BE2C (cell line): ENCODE results near the gene TNFSF13B.

Experiments used
- DNase-seq: peaks from one replicate; pipeline ENCODE4 v3.0.0-alpha.2; 2020
- H3K27me3 ChIP-seq: fragments of 250-450 bp; sonication (Bioruptor Pico); 2 replicates; pipeline ENCODE4 v1.5.1; 2020; ENCODE audit warnings: mild to moderate bottlenecking
- H3K36me3 ChIP-seq: fragments of 250-450 bp; sonication (Bioruptor Pico); 2 replicates; pipeline ENCODE4 v1.5.1; 2020; ENCODE audit warnings: mild to moderate bottlenecking
- H3K4me1 ChIP-seq: fragments of 250-450 bp; sonication (Bioruptor Pico); 2 replicates; pipeline ENCODE4 v1.5.1; 2020
- H3K4me3 ChIP-seq: 2 replicates; pipeline ENCODE4 v1.5.1; 2011; ENCODE audit warnings: low read depth, low read length
- H3K9me3 ChIP-seq: fragments of 250-450 bp; sonication (Bioruptor Pico); 2 replicates; pipeline ENCODE4 v1.5.1; 2020
- CTCF ChIP-seq: IDR thresholded peaks from 2 replicates; pipeline ENCODE4 v1.5.1; 2012; ENCODE audit warnings: mild to moderate bottlenecking, low read depth, low read length

TNFSF13B gene

GRCh38 chr13:108227651-108228272, 41.8 kb upstream of the TNFSF13B start:
- TF ChIP-seq CTCF, result peak; percentile 74
- Histone ChIP-seq H3K9me3 (no peaks in the 10 kb centered on the region), H3K27me3 (no peaks in the 10 kb centered on the region), H3K36me3 (peaks cover 4% of the 10 kb centered on the region), H3K4me1 (peaks cover 18% of the 10 kb centered on the region), H3K4me3 (no peak overlapping the region)
- DNase-seq, result peak; percentile 26

- no peaks in the 10 kb centered on the region for H3K9me3 ChIP-seq
- no peak overlapping the region for H3K4me3 ChIP-seq
- peaks cover 14% of the 10 kb centered on the region for H3K4me1 ChIP-seq
- TF ChIP-seq CTCF, result no peak
- H3K27me3 ChIP-seq, result no peaks in the 10 kb centered on the region
- no peak for DNase-seq
- H3K36me3 ChIP-seq, result peaks cover 4% of the 10 kb centered on the region
These were observed 39.1 kb upstream of the TNFSF13B start for GRCh38 chr13:108230377-108230776.

- Histone ChIP-seq H3K27me3 (no peaks in the 10 kb centered on the region), H3K36me3 (no peaks in the 10 kb centered on the region), H3K4me3 (no peak overlapping the region), H3K4me1 (no peaks in the 10 kb centered on the region), H3K9me3 (no peaks in the 10 kb centered on the region)
- TF ChIP-seq CTCF, result no peak
- DNase-seq, result no peak
These were observed 20.4 kb upstream of the TNFSF13B start for GRCh38 chr13:108249150-108249549.

DNA sequence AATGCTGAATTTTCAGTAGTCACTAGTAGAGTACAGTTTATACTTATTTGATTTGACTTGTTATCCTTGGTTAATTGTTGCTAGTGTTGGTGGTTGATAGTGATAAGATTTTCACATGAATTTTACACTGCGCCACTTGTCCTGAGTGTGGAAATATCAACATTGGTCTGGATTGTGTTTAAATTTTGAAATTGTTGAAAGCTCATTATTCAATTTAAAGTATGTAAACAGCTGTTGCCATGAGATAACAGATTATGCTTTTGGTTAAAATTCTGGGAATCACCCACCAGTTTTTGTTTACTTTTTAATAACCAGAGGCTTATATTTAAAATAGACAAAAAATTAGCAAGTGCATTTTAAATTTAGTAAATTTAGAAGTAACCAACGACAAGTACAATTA, 12.3 kb upstream of the TNFSF13B start:
- no peaks in the 10 kb centered on the region for H3K27me3 ChIP-seq
- no peak for DNase-seq
- TF ChIP-seq CTCF, result no peak
- H3K4me3 ChIP-seq, result no peak overlapping the region
- no peaks in the 10 kb centered on the region for H3K9me3 ChIP-seq
- no peaks in the 10 kb centered on the region for H3K4me1 ChIP-seq
- no peaks in the 10 kb centered on the region for H3K36me3 ChIP-seq

DNA sequence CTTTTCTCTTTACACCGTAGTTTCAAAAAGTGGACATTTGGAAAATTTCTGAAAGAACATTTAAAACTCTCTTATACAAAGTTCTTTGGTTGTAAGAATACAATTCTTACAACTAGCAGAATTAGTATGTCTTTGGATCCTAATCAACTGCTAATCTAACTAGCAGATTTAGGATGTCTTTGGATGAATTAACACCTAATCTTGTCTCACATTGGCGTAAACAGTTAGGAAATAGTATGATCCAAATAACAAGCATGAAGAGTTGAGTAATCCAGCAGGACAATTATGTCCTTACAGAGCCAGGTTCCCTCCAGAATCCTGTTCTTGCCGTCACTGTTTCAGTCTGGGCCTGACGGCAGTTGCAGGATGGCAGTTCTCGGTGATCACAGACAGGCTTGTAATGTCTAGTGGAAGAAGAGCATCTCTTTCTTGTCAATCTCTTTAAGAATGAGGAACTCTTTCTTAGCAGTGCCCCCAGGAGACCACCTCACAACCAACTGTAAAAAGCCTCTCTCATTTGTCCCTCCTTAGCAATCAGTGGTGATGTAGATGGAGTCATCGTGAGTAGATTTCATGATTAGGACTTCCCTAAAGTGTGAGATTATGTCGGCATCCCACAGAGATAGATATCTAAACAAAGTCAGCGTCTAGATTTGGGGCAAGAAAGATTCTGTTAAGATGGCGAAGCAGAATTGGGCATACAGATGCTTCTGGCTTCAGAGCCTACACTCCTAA, 5.7 kb upstream of the TNFSF13B start:
- no peaks in the 10 kb centered on the region for H3K4me1 ChIP-seq
- peaks cover 3% of the 10 kb centered on the region; the same call in 1 of the 2 replicates for H3K27me3 ChIP-seq
- no peaks in the 10 kb centered on the region for H3K36me3 ChIP-seq
- DNase-seq, result no peak
- TF ChIP-seq CTCF, result no peak
- no peak overlapping the region for H3K4me3 ChIP-seq
- no peaks in the 10 kb centered on the region for H3K9me3 ChIP-seq
